ENCODE results near the gene SEL1L3. TPM values are rescaled to one million over a fixed set of nuclear protein-coding genes. Genes with fewer than 3 reads are reported as not detected.

Gene SEL1L3
- total RNA-seq, 4 donors from 2014 or later: 6.9 to 13.5 (median 7.5) TPM

DNA sequence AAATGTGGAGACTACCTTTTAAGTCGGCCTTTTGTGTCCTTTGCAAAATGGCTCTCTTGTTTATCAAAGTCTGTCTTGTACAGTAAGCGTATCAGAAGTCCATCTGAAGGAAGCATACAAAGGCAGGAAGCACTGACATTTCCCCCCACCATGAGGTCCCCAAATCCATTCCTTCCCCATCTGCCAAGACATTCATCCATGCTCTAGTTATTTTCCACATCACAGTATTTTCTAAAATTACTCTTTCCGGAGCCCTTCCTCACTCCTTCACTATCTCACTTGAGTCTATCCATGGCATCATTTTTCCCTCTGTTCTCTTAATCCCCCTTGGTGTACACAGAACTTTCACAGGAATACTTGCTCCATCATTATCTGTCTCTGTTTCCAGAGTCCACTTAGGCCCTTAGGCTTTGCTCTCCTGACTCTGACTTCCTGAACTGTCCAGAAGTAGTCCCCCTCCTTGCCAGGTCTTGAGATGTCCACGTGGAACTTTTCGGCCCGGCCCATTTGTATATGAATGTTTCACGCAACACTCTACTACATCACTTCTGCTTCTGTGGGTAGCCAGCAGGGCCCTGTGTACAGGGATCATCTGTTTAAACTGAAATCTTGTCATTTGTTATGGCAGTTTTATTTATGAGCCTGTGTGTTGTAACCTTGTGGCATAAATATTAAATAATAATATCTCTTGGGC, 2.1 kb downstream of the SEL1L3 start:
- WGBS, 2 donors: 69 to 72% methylated on average over 7 of the region's 7 CpGs
- peak overlapping the region in 2 of 4 donors; percentile 72 to 78 for H3K27ac ChIP-seq
- peak; percentile 6 for DNase-seq
- H3K4me1 ChIP-seq: peaks cover 7 to 56% (median 30%) of the 10 kb centered on the region in 3 donors
- TF ChIP-seq, protein P1, sequence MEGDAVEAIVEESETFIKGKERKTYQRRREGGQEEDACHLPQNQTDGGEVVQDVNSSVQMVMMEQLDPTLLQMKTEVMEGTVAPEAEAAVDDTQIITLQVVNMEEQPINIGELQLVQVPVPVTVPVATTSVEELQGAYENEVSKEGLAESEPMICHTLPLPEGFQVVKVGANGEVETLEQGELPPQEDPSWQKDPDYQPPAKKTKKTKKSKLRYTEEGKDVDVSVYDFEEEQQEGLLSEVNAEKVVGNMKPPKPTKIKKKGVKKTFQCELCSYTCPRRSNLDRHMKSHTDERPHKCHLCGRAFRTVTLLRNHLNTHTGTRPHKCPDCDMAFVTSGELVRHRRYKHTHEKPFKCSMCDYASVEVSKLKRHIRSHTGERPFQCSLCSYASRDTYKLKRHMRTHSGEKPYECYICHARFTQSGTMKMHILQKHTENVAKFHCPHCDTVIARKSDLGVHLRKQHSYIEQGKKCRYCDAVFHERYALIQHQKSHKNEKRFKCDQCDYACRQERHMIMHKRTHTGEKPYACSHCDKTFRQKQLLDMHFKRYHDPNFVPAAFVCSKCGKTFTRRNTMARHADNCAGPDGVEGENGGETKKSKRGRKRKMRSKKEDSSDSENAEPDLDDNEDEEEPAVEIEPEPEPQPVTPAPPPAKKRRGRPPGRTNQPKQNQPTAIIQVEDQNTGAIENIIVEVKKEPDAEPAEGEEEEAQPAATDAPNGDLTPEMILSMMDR (IDR thresholded peaks at IDR 0.05): no peak
- peak in 1 of 4 donors; percentile 29 for TF ChIP-seq POLR2A (IDR thresholded peaks at IDR 0.05)
- no peak overlapping the region for H3K4me3 ChIP-seq
- H3K27me3 ChIP-seq: peaks cover 0 to 19% (median 0%) of the 10 kb centered on the region in 4 donors
- H3K36me3 ChIP-seq: no peaks in the 10 kb centered on the region
- intact Hi-C loops (cut with DNase I): no loop called here
- no peaks in the 10 kb centered on the region for H3K9me3 ChIP-seq

DNA sequence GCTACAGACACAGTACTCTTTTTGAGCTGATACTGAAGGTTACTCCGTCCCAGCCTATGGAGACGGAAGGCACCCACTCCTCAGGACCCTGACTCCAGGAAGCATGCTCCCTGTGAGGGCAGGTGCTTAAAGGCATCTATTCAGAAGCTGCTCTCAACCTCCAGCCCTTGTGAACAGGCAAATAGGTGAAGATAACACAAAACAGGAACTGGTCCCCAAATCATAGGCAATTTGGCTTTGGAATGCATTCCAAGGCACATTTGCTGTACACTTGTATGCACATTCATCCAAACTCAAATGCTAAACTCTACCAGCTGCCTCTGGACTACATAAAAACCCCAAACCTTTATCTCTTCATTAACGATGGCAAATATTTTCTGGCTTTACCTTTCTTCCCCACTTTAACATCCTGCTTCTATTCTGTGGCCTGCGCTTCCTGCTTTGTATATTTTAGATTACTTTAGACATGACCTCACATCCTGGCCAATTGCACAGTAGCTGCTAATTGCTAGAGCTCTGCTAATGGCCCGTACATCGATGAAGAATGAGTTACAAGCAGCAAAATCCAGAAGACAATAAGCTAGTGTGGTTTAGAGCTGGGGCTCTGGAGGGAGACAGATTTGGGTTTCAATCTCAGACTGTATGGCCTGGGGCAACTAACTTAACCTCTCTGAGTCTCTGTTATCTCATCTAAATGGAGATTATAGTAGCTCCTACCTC, 3.2 kb downstream of the SEL1L3 start:
- H3K4me1 ChIP-seq: peaks cover 7 to 48% (median 30%) of the 10 kb centered on the region in 3 donors
- intact Hi-C loops (cut with DNase I): no loop called here
- no peak for TF ChIP-seq POLR2A (IDR thresholded peaks at IDR 0.05)
- TF ChIP-seq, protein P1 (IDR thresholded peaks at IDR 0.05): no peak
- H3K36me3 ChIP-seq: no peaks in the 10 kb centered on the region
- peaks cover 0 to 19% (median 0%) of the 10 kb centered on the region in 4 donors for H3K27me3 ChIP-seq
- peak overlapping the region in 2 of 4 donors; percentile 72 to 78 for H3K27ac ChIP-seq
- no peaks in the 10 kb centered on the region for H3K9me3 ChIP-seq
- no peak for DNase-seq
- WGBS, 2 donors: 53 to 70% methylated on average over 6 of the region's 6 CpGs
- peak overlapping the region in 1 of 4 donors; percentile 2 for H3K4me3 ChIP-seq

DNA sequence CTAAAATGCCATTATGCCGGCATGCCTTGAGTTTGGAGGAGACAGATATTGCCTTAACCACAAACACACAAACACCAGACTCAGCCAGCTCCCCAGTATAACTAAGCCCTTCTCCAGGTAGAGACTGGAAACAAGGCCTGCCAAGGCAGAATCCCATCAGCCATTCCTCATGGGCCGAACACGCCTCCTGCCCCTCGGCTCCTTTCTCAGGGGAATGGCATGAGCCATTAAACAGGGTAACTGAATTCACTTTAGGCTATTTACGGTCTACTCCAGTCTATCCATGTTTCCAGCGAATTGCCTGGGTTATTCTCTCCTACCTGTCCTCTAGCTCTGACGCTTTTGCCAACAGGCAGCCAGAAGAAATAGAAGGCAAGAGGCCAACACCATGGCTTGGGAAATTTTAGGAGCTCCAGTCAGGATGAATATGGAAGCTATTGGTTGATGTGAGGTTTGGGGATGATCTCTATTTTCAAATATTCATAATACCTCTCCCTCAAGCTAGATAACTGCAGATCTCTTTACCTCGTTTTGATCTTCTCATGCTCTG, 4.9 kb downstream of the SEL1L3 start:
- Histone ChIP-seq H3K27me3 (peaks cover 0 to 13% (median 0%) of the 10 kb centered on the region in 4 donors), H3K4me1 (peaks cover 7 to 37% (median 32%) of the 10 kb centered on the region in 3 donors), H3K9me3 (no peaks in the 10 kb centered on the region), H3K4me3 (no peak overlapping the region), H3K27ac (no peak overlapping the region), H3K36me3 (no peaks in the 10 kb centered on the region)
- no peak for TF ChIP-seq POLR2A (IDR thresholded peaks at IDR 0.05)
- TF ChIP-seq, protein P1 (IDR thresholded peaks at IDR 0.05): no peak
- no peak for DNase-seq
- intact Hi-C loops (cut with DNase I): no loop called here
- WGBS, 2 donors: 86 to 92% methylated on average over 5 to 8 of the region's 8 CpGs

DNA sequence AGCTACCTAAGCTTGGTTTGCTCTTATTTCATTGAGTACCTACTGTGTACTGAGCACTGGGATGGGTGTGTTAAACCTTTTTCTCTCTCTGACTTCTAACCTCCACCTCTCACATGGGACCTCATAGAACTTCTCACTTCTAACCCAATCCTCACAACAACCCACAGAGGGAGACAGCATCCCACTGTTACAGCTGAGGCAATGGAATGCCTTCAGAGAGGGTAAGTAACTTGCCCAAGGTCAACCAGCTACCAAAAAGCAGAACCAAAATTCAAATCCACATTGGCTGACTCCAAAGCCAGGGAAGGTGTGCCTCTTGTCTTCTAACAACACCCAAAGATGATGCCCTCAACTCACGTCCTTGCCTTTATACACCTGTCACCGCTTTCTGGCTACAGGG, 5.4 kb downstream of the SEL1L3 start:
- 93 to 100% methylated on average over 2 of the region's 2 CpGs for WGBS, 2 donors
- Histone ChIP-seq H3K4me3 (no peak overlapping the region), H3K27me3 (peaks cover 0 to 10% (median 0%) of the 10 kb centered on the region in 4 donors), H3K27ac (peak overlapping the region in 1 of 4 donors; percentile 34), H3K36me3 (no peaks in the 10 kb centered on the region), H3K9me3 (no peaks in the 10 kb centered on the region), H3K4me1 (peaks cover 5 to 36% (median 32%) of the 10 kb centered on the region in 3 donors)
- TF ChIP-seq, protein P1 (IDR thresholded peaks at IDR 0.05): no peak
- TF ChIP-seq POLR2A (IDR thresholded peaks at IDR 0.05): no peak
- no peak for DNase-seq
- intact Hi-C loops (cut with DNase I): no loop called here

DNA sequence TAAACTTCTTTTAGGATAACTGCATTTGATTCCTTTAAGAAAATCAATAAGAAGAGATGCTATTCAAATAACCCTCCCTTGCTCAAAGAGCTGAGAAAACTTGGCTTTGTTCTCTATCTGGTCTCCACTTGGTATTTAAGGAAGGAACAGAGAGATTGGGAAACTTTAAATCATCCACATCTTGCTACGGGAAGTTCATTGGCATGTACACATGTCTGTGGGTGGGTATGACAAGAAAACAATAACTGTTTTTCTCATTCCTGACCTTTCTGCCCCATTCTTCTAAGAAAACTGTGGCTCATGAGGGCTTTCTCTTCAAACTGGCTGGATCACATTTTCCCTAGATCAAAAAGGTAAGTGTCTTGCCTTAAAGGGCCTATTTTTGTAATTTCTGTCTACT, 6.0 kb downstream of the SEL1L3 start:
- peak overlapping the region in 1 of 4 donors; percentile 34 for H3K27ac ChIP-seq
- no peaks in the 10 kb centered on the region for H3K9me3 ChIP-seq
- TF ChIP-seq, protein P1 (IDR thresholded peaks at IDR 0.05): no peak
- TF ChIP-seq POLR2A (IDR thresholded peaks at IDR 0.05): no peak
- intact Hi-C loops (cut with DNase I): no loop called here
- 35 to 38% methylated on average over 1 of the region's 1 CpG for WGBS, 2 donors
- DNase-seq: no peak
- peaks cover 0 to 29% (median 27%) of the 10 kb centered on the region in 3 donors for H3K4me1 ChIP-seq
- peaks cover 0 to 7% (median 0%) of the 10 kb centered on the region in 4 donors for H3K27me3 ChIP-seq
- no peak overlapping the region for H3K4me3 ChIP-seq
- H3K36me3 ChIP-seq: no peaks in the 10 kb centered on the region
